ENCODE results near the gene SCGB1D2. TPM values are rescaled to one million over a fixed set of nuclear protein-coding genes. Genes with fewer than 3 reads are reported as not detected.
"Not testable (repeated sequence)": the region's sequence is repeated elsewhere in the genome, so short reads cannot be mapped to it uniquely, and the experiment has no call there.

Gene SCGB1D2, protein sequence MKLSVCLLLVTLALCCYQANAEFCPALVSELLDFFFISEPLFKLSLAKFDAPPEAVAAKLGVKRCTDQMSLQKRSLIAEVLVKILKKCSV
- total RNA-seq (not detected in 2 replicates), polyA plus RNA-seq (not detected in 2 replicates)

DNA sequence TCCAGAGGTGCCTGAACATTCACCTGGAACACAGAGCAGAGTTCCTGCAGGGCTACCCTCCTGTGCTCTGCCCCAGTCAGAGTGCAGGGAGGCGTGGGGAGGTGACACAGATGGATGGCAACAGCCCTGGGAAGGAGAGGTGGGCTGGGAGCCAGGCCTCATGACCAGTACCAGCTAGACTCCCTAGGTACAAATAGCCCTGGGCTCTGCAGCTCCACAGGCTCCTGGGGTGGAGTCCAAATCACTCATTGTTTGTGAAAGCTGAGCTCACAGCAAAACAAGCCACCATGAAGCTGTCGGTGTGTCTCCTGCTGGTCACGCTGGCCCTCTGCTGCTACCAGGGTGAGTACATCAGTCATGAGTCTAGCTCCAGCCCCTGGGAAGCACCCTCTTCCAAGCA is at the start of gene SCGB1D2:
TSS of gene SCGB1D2 (plus strand) at position 219 of the 400 bp plus-strand sequence. CDS start at position 288, 69 bp downstream.
- no peaks in the 10 kb centered on the region for H3K9me3 ChIP-seq (ENCODE audit: low read depth)
- H3K9me2 ChIP-seq (replicated peaks; ENCODE audit: insufficient read depth): no peaks in the 10 kb centered on the region
- H4K20me1 ChIP-seq (ENCODE audit: insufficient read depth, poor library complexity, severe bottlenecking): no peaks in the 10 kb centered on the region
- 25% methylated on average over 3 of the region's 3 CpGs for WGBS (ENCODE audit: low lambda C conversion rate, missing lambda C conversion rate)
- no peak within 1 kb of the TSS for H3K4me2 ChIP-seq
- H3K36me3 ChIP-seq (replicated peaks; ENCODE audit: insufficient read depth, low read depth): no peaks in the 10 kb centered on the region
- H3K27ac ChIP-seq: no peak within 1 kb of the TSS
- no peak for DNase-seq (ENCODE audit: low spot score)
- H2AFZ ChIP-seq: no peak within 1 kb of the TSS
- H3K4me1 ChIP-seq (ENCODE audit: insufficient read depth): no peaks in the 10 kb centered on the region
- no peak for TF ChIP-seq EZH2 (IDR thresholded peaks at IDR 0.05; ENCODE audit: borderline replicate concordance)
- TF ChIP-seq, protein P1, sequence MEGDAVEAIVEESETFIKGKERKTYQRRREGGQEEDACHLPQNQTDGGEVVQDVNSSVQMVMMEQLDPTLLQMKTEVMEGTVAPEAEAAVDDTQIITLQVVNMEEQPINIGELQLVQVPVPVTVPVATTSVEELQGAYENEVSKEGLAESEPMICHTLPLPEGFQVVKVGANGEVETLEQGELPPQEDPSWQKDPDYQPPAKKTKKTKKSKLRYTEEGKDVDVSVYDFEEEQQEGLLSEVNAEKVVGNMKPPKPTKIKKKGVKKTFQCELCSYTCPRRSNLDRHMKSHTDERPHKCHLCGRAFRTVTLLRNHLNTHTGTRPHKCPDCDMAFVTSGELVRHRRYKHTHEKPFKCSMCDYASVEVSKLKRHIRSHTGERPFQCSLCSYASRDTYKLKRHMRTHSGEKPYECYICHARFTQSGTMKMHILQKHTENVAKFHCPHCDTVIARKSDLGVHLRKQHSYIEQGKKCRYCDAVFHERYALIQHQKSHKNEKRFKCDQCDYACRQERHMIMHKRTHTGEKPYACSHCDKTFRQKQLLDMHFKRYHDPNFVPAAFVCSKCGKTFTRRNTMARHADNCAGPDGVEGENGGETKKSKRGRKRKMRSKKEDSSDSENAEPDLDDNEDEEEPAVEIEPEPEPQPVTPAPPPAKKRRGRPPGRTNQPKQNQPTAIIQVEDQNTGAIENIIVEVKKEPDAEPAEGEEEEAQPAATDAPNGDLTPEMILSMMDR (IDR thresholded peaks at IDR 0.05; ENCODE audit: poor library complexity): no peak
- no peak for TF ChIP-seq EZH2phosphoT487 (IDR thresholded peaks at IDR 0.05; ENCODE audit: low read depth, severe bottlenecking, unreplicated experiment)
- H3K27me3 ChIP-seq: no peaks in the 10 kb centered on the region
- H3K4me3 ChIP-seq: no peak within 1 kb of the TSS
- H3K79me2 ChIP-seq: no peaks in the 10 kb centered on the region

DNA sequence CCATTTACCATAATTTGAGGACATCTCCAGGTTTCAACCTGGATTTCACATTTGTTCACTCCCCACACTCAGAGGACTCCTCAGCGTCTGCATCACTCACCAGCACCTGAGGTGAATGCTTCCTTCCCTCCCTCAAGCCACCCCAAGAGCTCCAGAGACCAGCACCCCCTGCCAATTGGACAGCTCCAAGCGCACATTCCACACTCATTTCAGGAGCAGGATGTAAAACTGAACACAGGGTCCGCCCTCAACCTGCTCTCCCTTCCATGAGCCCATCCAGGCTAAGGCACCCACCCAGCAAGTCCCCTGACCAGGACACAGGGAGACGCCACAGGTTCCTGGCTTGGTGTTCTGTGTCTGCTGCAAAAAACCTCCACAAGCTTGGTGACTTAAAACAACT is 48.1 kb upstream of the SCGB1D2 start:
- no peak overlapping the region for H3K27ac ChIP-seq
- no peaks in the 10 kb centered on the region for H3K9me2 ChIP-seq (replicated peaks; ENCODE audit: insufficient read depth)
- H3K36me3 ChIP-seq (replicated peaks; ENCODE audit: insufficient read depth, low read depth): no peaks in the 10 kb centered on the region
- H3K4me2 ChIP-seq: no peak overlapping the region
- DNase-seq (ENCODE audit: low spot score): peak; percentile 35
- no peaks in the 10 kb centered on the region for H3K4me1 ChIP-seq (ENCODE audit: insufficient read depth)
- H4K20me1 ChIP-seq (ENCODE audit: insufficient read depth, poor library complexity, severe bottlenecking): no peaks in the 10 kb centered on the region
- peaks cover 8% of the 10 kb centered on the region for H3K27me3 ChIP-seq
- TF ChIP-seq EZH2 (IDR thresholded peaks at IDR 0.05; ENCODE audit: borderline replicate concordance) (no peak), EZH2phosphoT487 (IDR thresholded peaks at IDR 0.05; ENCODE audit: low read depth, severe bottlenecking, unreplicated experiment) (no peak)
- TF ChIP-seq, protein P1 (IDR thresholded peaks at IDR 0.05; ENCODE audit: poor library complexity): no peak
- no peak overlapping the region for H2AFZ ChIP-seq
- WGBS (ENCODE audit: low lambda C conversion rate, missing lambda C conversion rate): 83% methylated on average over 4 of the region's 4 CpGs
- no peaks in the 10 kb centered on the region for H3K9me3 ChIP-seq (ENCODE audit: low read depth)
- no peak overlapping the region for H3K4me3 ChIP-seq
- H3K79me2 ChIP-seq: no peaks in the 10 kb centered on the region

DNA sequence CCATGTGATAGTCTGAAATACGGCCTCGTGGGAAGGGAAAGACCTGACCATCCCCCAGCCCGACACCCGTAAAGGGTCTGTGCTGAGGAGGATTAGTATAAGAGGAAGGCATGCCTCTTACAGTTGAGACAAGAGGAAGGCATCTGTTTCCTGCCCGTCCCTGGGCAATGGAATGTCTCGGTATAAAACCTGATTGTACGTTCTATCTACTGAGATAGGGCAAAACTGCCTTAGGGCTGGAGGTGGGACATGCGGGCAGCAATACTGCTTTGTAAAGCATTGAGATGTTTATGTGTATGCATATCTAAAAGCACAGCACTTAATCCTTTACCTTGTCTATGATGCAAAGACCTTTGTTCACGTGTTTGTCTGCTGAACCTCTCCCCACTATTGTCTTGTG is 47.0 kb upstream of the SCGB1D2 start:
- H2AFZ ChIP-seq; H3K27ac ChIP-seq; H3K9me2 ChIP-seq (replicated peaks; ENCODE audit: insufficient read depth); H3K4me1 ChIP-seq (ENCODE audit: insufficient read depth); H3K36me3 ChIP-seq (replicated peaks; ENCODE audit: insufficient read depth, low read depth); H3K4me2 ChIP-seq; H3K9me3 ChIP-seq (ENCODE audit: low read depth); DNase-seq (ENCODE audit: low spot score); H3K79me2 ChIP-seq; H3K4me3 ChIP-seq; H3K27me3 ChIP-seq; H4K20me1 ChIP-seq (ENCODE audit: insufficient read depth, poor library complexity, severe bottlenecking): not testable (repeated sequence)
- WGBS (ENCODE audit: low lambda C conversion rate, missing lambda C conversion rate): 19% methylated on average over 5 of the region's 9 CpGs

DNA sequence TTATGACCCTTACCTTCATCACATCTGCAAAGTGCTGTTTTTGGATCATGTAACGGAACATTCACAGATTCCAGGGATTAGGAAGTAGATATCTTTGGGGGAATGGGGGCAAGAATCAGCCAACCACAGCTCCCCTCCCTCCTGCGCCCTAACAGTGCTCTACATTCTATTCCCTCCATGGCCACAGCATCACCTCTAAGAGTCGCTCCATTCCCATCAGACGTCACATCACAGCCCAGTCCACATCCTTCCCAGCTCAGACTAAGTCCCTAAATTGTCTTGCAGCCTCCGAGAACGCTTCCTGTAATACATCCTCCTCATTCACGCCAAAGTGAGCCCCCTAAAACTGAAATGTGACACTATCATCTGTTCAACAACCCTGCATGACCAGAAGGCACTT is 46.1 kb upstream of the SCGB1D2 start:
- H3K4me3 ChIP-seq: no peak overlapping the region
- no peaks in the 10 kb centered on the region for H3K4me1 ChIP-seq (ENCODE audit: insufficient read depth)
- no peaks in the 10 kb centered on the region for H3K9me2 ChIP-seq (replicated peaks; ENCODE audit: insufficient read depth)
- no peaks in the 10 kb centered on the region for H4K20me1 ChIP-seq (ENCODE audit: insufficient read depth, poor library complexity, severe bottlenecking)
- H3K36me3 ChIP-seq (replicated peaks; ENCODE audit: insufficient read depth, low read depth): no peaks in the 10 kb centered on the region
- H3K27ac ChIP-seq: no peak overlapping the region
- peaks cover 5% of the 10 kb centered on the region for H3K27me3 ChIP-seq
- TF ChIP-seq, protein P1 (IDR thresholded peaks at IDR 0.05; ENCODE audit: poor library complexity): no peak
- no peak for TF ChIP-seq EZH2phosphoT487 (IDR thresholded peaks at IDR 0.05; ENCODE audit: low read depth, severe bottlenecking, unreplicated experiment)
- no peak for TF ChIP-seq EZH2 (IDR thresholded peaks at IDR 0.05; ENCODE audit: borderline replicate concordance)
- no peaks in the 10 kb centered on the region for H3K79me2 ChIP-seq
- DNase-seq (ENCODE audit: low spot score): no peak
- H3K4me2 ChIP-seq: no peak overlapping the region
- no peak overlapping the region for H2AFZ ChIP-seq
- WGBS (ENCODE audit: low lambda C conversion rate, missing lambda C conversion rate): 77% methylated on average over 7 of the region's 7 CpGs
- H3K9me3 ChIP-seq (ENCODE audit: low read depth): no peaks in the 10 kb centered on the region

DNA sequence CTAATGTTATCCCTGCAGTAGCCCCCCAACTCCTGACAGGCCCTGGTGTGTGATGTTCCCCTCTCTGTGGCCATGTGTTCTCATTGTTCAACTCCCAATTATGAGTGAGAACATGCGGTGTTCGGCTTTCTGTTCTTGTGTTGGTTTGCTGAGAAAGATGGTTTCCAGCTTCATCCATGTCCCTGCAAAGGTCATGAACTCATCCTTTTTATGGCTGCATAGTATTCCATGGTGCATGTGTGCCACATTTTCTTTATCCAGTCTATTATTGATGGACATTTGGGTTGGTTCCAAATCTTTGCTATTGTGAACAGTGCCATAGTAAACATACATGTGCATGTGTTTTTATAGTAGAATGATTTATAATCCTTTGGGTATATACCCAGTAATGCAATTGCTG is 44.6 kb upstream of the SCGB1D2 start:
- H3K36me3 ChIP-seq (replicated peaks; ENCODE audit: insufficient read depth, low read depth); H3K27ac ChIP-seq; H3K9me2 ChIP-seq (replicated peaks; ENCODE audit: insufficient read depth); H3K4me1 ChIP-seq (ENCODE audit: insufficient read depth); H3K27me3 ChIP-seq; DNase-seq (ENCODE audit: low spot score); H3K9me3 ChIP-seq (ENCODE audit: low read depth); H4K20me1 ChIP-seq (ENCODE audit: insufficient read depth, poor library complexity, severe bottlenecking); H3K4me2 ChIP-seq; H2AFZ ChIP-seq; H3K4me3 ChIP-seq; H3K79me2 ChIP-seq: not testable (repeated sequence)
- WGBS (ENCODE audit: low lambda C conversion rate, missing lambda C conversion rate): 89% methylated on average over 2 of the region's 2 CpGs

Data from hepatocyte (in vitro differentiated cells).